Naive thymus-derived CD4-positive, alpha-beta T cell (primary cell): Measurements from ENCODE around the gene ACYP2. TPM values are rescaled to one million over a fixed set of nuclear protein-coding genes. Genes with fewer than 3 reads are reported as not detected.

Source experiments
- ATAC-seq: fragments of 150-1000 bp; cut with Tn5 transposase; 2 replicates; pipeline ENCODE4 v1.10.0; 2021; ENCODE audit warnings: mild to moderate bottlenecking, moderate library complexity
- CTCF ChIA-PET: fragments of 350-600 bp; sonication (Branson Sonifier 250); formaldehyde crosslinking; loops from one replicate; lab custom pipeline; 2021; ENCODE audit warnings: antibody characterized with exemption; lab: Charles Lee
- POLR2A ChIA-PET: fragments of 350-600 bp; sonication (Branson Sonifier 250); formaldehyde crosslinking; loops from one replicate; lab custom pipeline; 2021; ENCODE audit warnings: antibody characterized with exemption, inconsistent platforms; lab: Charles Lee
- DNase-seq, 9 donors: peaks; one replicate each; pipeline versions ENCODE4 v3.0.0 to v3.0.0-alpha.2; 2020 to 2022; ENCODE audit warnings: mixed read lengths in 1 of 9
- H3K27ac ChIP-seq: one replicate; pipeline ENCODE4 v1.7.0; 2013; ENCODE audit warnings: mild to moderate bottlenecking, low read depth, low read length, moderate library complexity
- H3K27me3 ChIP-seq, 2 donors: one replicate each; pipeline ENCODE4 v1.7.0; 2013; ENCODE audit warnings: low read length in 2 of 2, mild to moderate bottlenecking in 2 of 2, moderate library complexity in 2 of 2; ENCODE audit not compliant: control insufficient read depth in 2 of 2, insufficient read depth in 2 of 2
- H3K36me3 ChIP-seq, 3 experiments: 1 replicate in 2 of 3; 2 replicates in 1 of 3; pipeline ENCODE4 v1.7.0; 2013; ENCODE audit warnings: low read length in 3 of 3, mild to moderate bottlenecking in 3 of 3, moderate library complexity in 1 of 3; ENCODE audit not compliant: insufficient read depth in 3 of 3, control insufficient read depth in 2 of 3
- H3K4me1 ChIP-seq, 2 donors: one replicate each; pipeline ENCODE4 v1.7.0; 2013; ENCODE audit warnings: low read length in 2 of 2, mild to moderate bottlenecking in 2 of 2, moderate library complexity in 1 of 2; ENCODE audit not compliant: control insufficient read depth in 2 of 2, insufficient read depth in 2 of 2
- H3K4me3 ChIP-seq: 2 replicates; pipeline ENCODE4 v1.7.0; 2013; ENCODE audit warnings: mild to moderate bottlenecking, low read length
- H3K9me3 ChIP-seq, 3 experiments: 1 replicate in 2 of 3; 2 replicates in 1 of 3; pipeline ENCODE4 v1.7.0; 2013; ENCODE audit warnings: low read length in 3 of 3; ENCODE audit not compliant: control insufficient read depth in 2 of 3
- H3K27ac Mint-ChIP-seq, 9 donors: one replicate each; pipeline ENCODE4 v1.8.0; 2020 to 2022; ENCODE audit warnings: mixed read lengths in 9 of 9, mild to moderate bottlenecking in 8 of 9, moderate library complexity in 5 of 9, inconsistent platforms in 2 of 9
- H3K27me3 Mint-ChIP-seq, 5 donors: one replicate each; pipeline ENCODE4 v1.8.0; 2021 to 2022; ENCODE audit warnings: mixed read lengths in 5 of 5, mild to moderate bottlenecking in 1 of 5
- H3K36me3 Mint-ChIP-seq, 5 donors: one replicate each; pipeline ENCODE4 v1.8.0; 2020 to 2022; ENCODE audit warnings: mixed read lengths in 5 of 5, mild to moderate bottlenecking in 3 of 5, inconsistent platforms in 1 of 5
- H3K4me1 Mint-ChIP-seq, 7 donors: one replicate each; pipeline ENCODE4 v1.8.0; 2020 to 2022; ENCODE audit warnings: mixed read lengths in 7 of 7, mild to moderate bottlenecking in 3 of 7, inconsistent platforms in 1 of 7
- H3K4me3 Mint-ChIP-seq, 10 donors: one replicate each; pipeline ENCODE4 v1.8.0; 2020 to 2022; ENCODE audit warnings: mild to moderate bottlenecking in 10 of 10, mixed read lengths in 10 of 10, moderate library complexity in 6 of 10, inconsistent platforms in 2 of 10
- H3K9me3 Mint-ChIP-seq, 11 donors: one replicate each; pipeline ENCODE4 v1.8.0; 2020 to 2022; ENCODE audit warnings: mixed read lengths in 11 of 11, mild to moderate bottlenecking in 4 of 11, inconsistent platforms in 1 of 11, moderate library complexity in 1 of 11
- intact Hi-C, 2 donors: fragments of 100-400 bp; cut with micrococcal nuclease; formaldehyde crosslinking; loops; one replicate each; pipeline ENCODE4 v1.15.1; 2023
- polyA plus RNA-seq, 2 donors: library from polyadenylated mRNA; unstranded; fragments of 300-500 nt; fragmentation: Illumina TruSeq; gene quantifications; one replicate each; pipeline ENCODE4 v1.2.3, GENCODE V29; 2021
- total RNA-seq, 6 experiments: library from RNA in 5 of 6; stranded (reverse) in 5 of 6; gene quantifications; 1 replicate in 5 of 6; 2 replicates in 1 of 6; pipeline ENCODE4 v1.2.3 and lab custom pipeline; 2021 to 2026

ACYP2 gene
- total and polyA plus RNA-seq, 7 experiments from 2014 or later, result 11.2 to 23.0 (median 15.6) TPM

DNA sequence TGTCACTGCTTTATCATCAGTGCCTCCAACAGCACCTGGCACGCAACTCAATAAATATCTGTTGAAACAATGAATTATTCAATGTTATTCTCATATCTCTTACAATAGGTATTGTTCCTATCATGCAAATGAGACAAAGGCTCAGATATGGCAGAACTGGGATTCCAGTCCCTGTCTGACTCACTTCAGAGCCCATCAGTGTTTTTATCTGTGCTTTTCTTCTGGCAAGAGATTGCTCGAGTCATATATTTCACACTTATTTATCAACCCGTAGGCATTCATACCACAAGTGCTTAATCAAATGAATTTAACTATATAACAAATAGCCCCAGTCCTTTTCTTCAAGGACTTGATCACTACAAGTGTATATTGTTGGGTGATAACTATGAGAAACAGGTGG, 217.0 kb downstream of the ACYP2 start:
- no peak for DNase-seq
- H3K27ac Mint-ChIP-seq, result no peak overlapping the region
- intact Hi-C loops, result loop anchor here (5.0 kb wide), 2 partner anchors 390 to 545 kb away; partner anchors contain the start of genes ASB3 (in 1 of the 2), EML6 (in 1 of the 2) and ERLEC1 (in 1 of the 2)
- Histone ChIP-seq H3K27ac (no peak overlapping the region), H3K27me3 (peaks cover 0 to 5% of the 10 kb centered on the region in 2 donors), H3K4me1 (peaks cover 0 to 4% of the 10 kb centered on the region in 2 donors), H3K9me3 (no peaks in the 10 kb centered on the region), H3K36me3 (no peaks in the 10 kb centered on the region), H3K4me3 (no peak overlapping the region)
- H3K4me1 Mint-ChIP-seq, result peaks cover 6 to 16% (median 9%) of the 10 kb centered on the region in 7 donors
- peak overlapping the region in 6 of 10 donors; percentile 8 to 39 (median 31) for H3K4me3 Mint-ChIP-seq
- ChIA-PET CTCF (interaction anchor here (0.5 kb wide), 1 partner anchor 174 kb away, joined by 3 read pairs; no protein-coding TSS in a partner anchor), POLR2A (no interaction called here)
- H3K9me3 Mint-ChIP-seq, result no peaks in the 10 kb centered on the region
- peaks cover 7 to 39% (median 14%) of the 10 kb centered on the region in 5 donors for H3K27me3 Mint-ChIP-seq
- ATAC-seq, result no peak
- H3K36me3 Mint-ChIP-seq, result no peaks in the 10 kb centered on the region

DNA sequence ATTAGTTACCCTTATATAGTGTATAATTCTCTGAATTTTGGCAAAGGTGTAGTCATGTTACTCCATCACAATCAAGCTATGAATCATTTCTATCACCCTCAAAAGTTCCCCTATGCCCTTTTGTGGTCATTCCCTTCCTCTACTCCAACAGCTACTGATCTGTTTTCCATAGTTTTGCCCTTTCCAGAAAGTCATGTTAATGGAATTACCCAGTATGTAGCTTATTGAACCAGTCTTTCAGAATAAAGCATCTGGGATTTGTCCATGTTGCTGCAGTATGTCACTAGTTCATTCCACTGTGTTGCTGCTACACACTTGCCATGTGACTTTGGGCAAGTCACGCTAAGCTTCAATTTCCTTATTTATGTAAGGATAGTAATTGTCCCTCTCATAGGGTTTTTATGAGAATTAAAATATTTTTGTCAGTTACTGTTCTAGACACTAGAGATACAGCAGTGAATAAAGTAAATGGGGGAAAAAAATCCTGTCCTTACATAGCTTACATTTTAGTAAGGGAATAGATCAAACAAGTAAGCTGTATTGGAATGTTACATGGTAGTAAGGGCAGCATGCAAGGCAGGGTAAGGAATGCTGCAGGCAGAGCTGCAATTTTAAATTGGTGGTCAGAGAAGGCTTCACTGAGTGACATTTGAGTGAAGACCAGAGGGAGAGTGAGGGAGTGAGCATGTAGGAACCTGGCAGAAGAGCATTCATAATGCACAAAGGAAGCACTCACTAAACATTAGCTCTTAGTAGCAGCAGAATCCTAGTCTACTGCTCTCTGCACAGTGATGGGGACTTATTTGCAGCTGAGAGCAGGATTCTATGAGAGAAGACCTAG, 220.9 kb downstream of the ACYP2 start:
- Mint-ChIP-seq H3K4me3 (no peak overlapping the region), H3K9me3 (no peaks in the 10 kb centered on the region), H3K27me3 (peaks cover 11 to 23% (median 14%) of the 10 kb centered on the region in 5 donors), H3K27ac (no peak overlapping the region), H3K4me1 (peaks cover under 1 to 1% (median 1%) of the 10 kb centered on the region in 7 donors), H3K36me3 (no peaks in the 10 kb centered on the region)
- intact Hi-C loops, result no loop called here
- CTCF ChIA-PET, result interaction anchor here (0.6 kb wide), 1 partner anchor 215 kb away, joined by 3 read pairs; no protein-coding TSS in a partner anchor
- ATAC-seq (no peak), DNase-seq (no peak)
- POLR2A ChIA-PET, result no interaction called here
- no peaks in the 10 kb centered on the region for H3K9me3 ChIP-seq
- H3K4me1 ChIP-seq, result no peaks in the 10 kb centered on the region
- no peaks in the 10 kb centered on the region for H3K27me3 ChIP-seq
- no peak overlapping the region for H3K27ac ChIP-seq
- H3K4me3 ChIP-seq, result no peak overlapping the region
- no peaks in the 10 kb centered on the region for H3K36me3 ChIP-seq

DNA sequence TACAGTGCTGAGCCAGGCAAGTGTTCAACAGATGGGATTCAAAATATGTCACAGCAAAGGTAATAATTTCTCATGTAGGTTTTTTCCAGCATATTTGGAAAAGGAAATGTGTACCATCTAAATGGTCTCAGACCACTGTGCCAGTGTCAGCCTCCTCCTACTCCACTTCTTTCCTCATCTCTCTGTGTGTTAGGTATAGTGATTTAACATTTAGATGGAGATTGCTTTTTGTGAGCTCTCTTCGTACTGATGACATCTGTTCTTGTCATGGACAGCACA, 221.5 kb downstream of the ACYP2 start:
- Mint-ChIP-seq H3K27ac (no peak overlapping the region), H3K36me3 (no peaks in the 10 kb centered on the region), H3K27me3 (peaks cover 14 to 25% (median 17%) of the 10 kb centered on the region in 5 donors), H3K4me1 (no peaks in the 10 kb centered on the region), H3K9me3 (no peaks in the 10 kb centered on the region), H3K4me3 (no peak overlapping the region)
- ATAC-seq (no peak), DNase-seq (no peak)
- no peak overlapping the region for H3K4me3 ChIP-seq
- H3K36me3 ChIP-seq, result no peaks in the 10 kb centered on the region
- no peaks in the 10 kb centered on the region for H3K9me3 ChIP-seq
- no peaks in the 10 kb centered on the region for H3K4me1 ChIP-seq
- no peaks in the 10 kb centered on the region for H3K27me3 ChIP-seq
- intact Hi-C loops, result no loop called here
- H3K27ac ChIP-seq, result no peak overlapping the region
- ChIA-PET CTCF (no interaction called here), POLR2A (no interaction called here)

GRCh38 chr2:54341656-54342055, 226.2 kb downstream of the ACYP2 start:
- H3K27ac Mint-ChIP-seq, result no peak overlapping the region
- CTCF ChIA-PET, result no interaction called here

DNA sequence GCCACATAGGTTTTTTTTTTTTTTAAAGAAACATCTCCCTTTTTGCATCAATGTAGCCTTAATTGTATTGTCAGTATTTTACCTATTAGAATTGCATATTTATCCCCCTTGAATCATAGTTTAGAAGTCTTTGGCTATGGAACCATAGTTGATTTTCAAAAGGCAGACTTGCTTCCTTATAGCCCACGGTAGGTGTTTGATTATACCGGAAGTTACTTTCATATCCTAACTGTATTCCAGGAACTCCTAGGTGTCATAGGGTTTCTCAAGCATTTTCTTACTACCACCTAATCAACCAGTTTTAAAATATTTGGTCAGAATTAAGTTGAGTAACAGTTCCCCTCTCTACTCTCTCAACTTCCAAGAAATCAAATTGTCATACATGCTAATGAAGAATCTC, 227.2 kb downstream of the ACYP2 start:
- no peaks in the 10 kb centered on the region for H3K9me3 ChIP-seq
- no peak overlapping the region for H3K27ac ChIP-seq
- no peaks in the 10 kb centered on the region for H3K4me1 ChIP-seq
- ATAC-seq, result no peak
- Mint-ChIP-seq H3K4me3 (no peak overlapping the region), H3K27ac (no peak overlapping the region), H3K27me3 (peaks cover 15 to 45% (median 32%) of the 10 kb centered on the region in 5 donors), H3K36me3 (no peaks in the 10 kb centered on the region), H3K4me1 (peaks cover 0 to under 1% (median 0%) of the 10 kb centered on the region in 7 donors), H3K9me3 (no peaks in the 10 kb centered on the region)
- ChIA-PET CTCF (no interaction called here), POLR2A (interaction anchor here (0.7 kb wide), 1 partner anchor 887 kb away, joined by 3 read pairs; no protein-coding TSS in a partner anchor)
- no peak overlapping the region for H3K4me3 ChIP-seq
- intact Hi-C loops, result no loop called here
- H3K36me3 ChIP-seq, result no peaks in the 10 kb centered on the region
- DNase-seq, result no peak
- H3K27me3 ChIP-seq, result no peaks in the 10 kb centered on the region

More at GRCh38 chr2:54341656-54342055, 226.2 kb downstream of the ACYP2 start:
- Mint-ChIP-seq H3K4me3 (no peak overlapping the region), H3K27me3 (peaks cover 15 to 44% (median 32%) of the 10 kb centered on the region in 5 donors), H3K9me3 (no peaks in the 10 kb centered on the region), H3K36me3 (no peaks in the 10 kb centered on the region), H3K4me1 (no peaks in the 10 kb centered on the region)
- POLR2A ChIA-PET, result interaction anchor here (0.5 kb wide), 1 partner anchor 944 kb away, joined by 6 read pairs; no protein-coding TSS in a partner anchor
- ATAC-seq (no peak), DNase-seq (no peak)
- intact Hi-C loops, result no loop called here
- Histone ChIP-seq H3K9me3 (no peaks in the 10 kb centered on the region), H3K4me3 (no peak overlapping the region), H3K4me1 (no peaks in the 10 kb centered on the region), H3K36me3 (no peaks in the 10 kb centered on the region), H3K27me3 (no peaks in the 10 kb centered on the region), H3K27ac (no peak overlapping the region)

DNA sequence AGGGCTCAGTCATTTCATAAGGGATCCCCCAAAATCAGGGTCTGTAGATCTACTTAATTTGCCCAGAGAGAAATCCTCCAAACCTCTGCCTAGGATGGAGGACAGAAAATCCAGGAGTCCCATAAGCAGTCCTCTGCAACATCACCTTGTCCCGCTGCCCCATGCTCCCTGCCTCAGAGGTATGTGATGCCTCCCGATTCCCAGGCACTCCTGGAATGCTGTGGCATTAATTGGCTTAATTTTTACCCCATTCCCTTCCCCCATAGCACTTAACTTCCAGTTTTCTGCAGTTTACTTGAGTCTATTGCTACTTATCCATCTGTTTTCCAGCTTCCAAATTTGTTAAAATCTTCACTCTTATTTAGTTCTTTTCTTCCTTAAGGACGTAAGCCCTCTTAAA, 232.2 kb downstream of the ACYP2 start:
- Histone ChIP-seq H3K36me3 (no peaks in the 10 kb centered on the region), H3K4me3 (no peak overlapping the region), H3K27ac (no peak overlapping the region), H3K27me3 (no peaks in the 10 kb centered on the region), H3K4me1 (no peaks in the 10 kb centered on the region), H3K9me3 (no peaks in the 10 kb centered on the region)
- Mint-ChIP-seq H3K4me3 (no peak overlapping the region), H3K36me3 (no peaks in the 10 kb centered on the region), H3K9me3 (peaks cover 0 to 1% (median 0%) of the 10 kb centered on the region in 11 donors), H3K27ac (no peak overlapping the region), H3K27me3 (peaks cover 13 to 42% (median 14%) of the 10 kb centered on the region in 5 donors), H3K4me1 (peaks cover 0 to 1% (median 0%) of the 10 kb centered on the region in 7 donors)
- ChIA-PET POLR2A (no interaction called here), CTCF (no interaction called here)
- intact Hi-C loops, result no loop called here
- DNase-seq (no peak), ATAC-seq (no peak)
